ENCODE data around the gene ZSCAN32. TPM values are rescaled to one million over a fixed set of nuclear protein-coding genes. Genes with fewer than 3 reads are reported as not detected.

ZSCAN32 gene
- total RNA-seq, 1 experiment from 2014 or later = 18.9 TPM

GRCh38 chr16:3375680-3376079 lies 25.1 kb downstream of the ZSCAN32 start:
- DNase-seq (ENCODE audit: low read depth, low spot score) (no peak), ATAC-seq (no peak)
- Histone ChIP-seq H3K4me1 (ENCODE audit: control insufficient read depth, insufficient read depth, low read length) (no peaks in the 10 kb centered on the region), H3K27ac (ENCODE audit: low read length) (no peak overlapping the region), H3K36me3 (ENCODE audit: control insufficient read depth, insufficient read depth, low read length) (no peaks in the 10 kb centered on the region), H3K9me3 (ENCODE audit: control insufficient read depth, insufficient read depth, low read depth, low read length) (peaks cover 3% of the 10 kb centered on the region; the same call in 1 of the 2 replicates), H3K27me3 (ENCODE audit: control insufficient read depth, insufficient read depth, low read length) (no peaks in the 10 kb centered on the region), H3K4me3 (ENCODE audit: low read depth in 2 of 2, low read length in 2 of 2) (no peak overlapping the region)
- intact Hi-C loops (cut with micrococcal nuclease; ENCODE audit: unreplicated experiment) (no loop called here), in situ Hi-C loops (cut with HindIII; ENCODE audit: low pct_unique_long_range_greater_than_20kb, low sequenced_read_pairs) (no loop called here)
- TF ChIP-seq CTCF (IDR thresholded peaks at IDR 0.05) (no peak), SIN3A (IDR thresholded peaks at IDR 0.05; ENCODE audit: borderline replicate concordance, insufficient read depth, low read depth, low read length) (no peak), POLR2AphosphoS5 (IDR thresholded peaks at IDR 0.05; ENCODE audit: low read depth, low read length) (no peak), TCF7L2 (IDR thresholded peaks at IDR 0.05; ENCODE audit: low read depth, low read length) (no peak), REST (IDR thresholded peaks at IDR 0.05; ENCODE audit: insufficient read depth in 1 of 2, low read depth in 2 of 2, low read length in 1 of 2) (no peak)
- CTCF ChIA-PET = no interaction called here
- no TSS peak for BruUV-seq (replicated peaks)
- POLR2A ChIA-PET = no interaction called here

- no peak for ATAC-seq
- ChIA-PET POLR2A (no interaction called here), CTCF (no interaction called here)
- Histone ChIP-seq H3K4me3 (ENCODE audit: low read depth in 2 of 2, low read length in 2 of 2) (no peak overlapping the region), H3K9me3 (ENCODE audit: control insufficient read depth, insufficient read depth, low read depth, low read length) (no peaks in the 10 kb centered on the region; the same call in 1 of the 2 replicates), H3K27ac (ENCODE audit: low read length) (no peak overlapping the region), H3K27me3 (ENCODE audit: control insufficient read depth, insufficient read depth, low read length) (no peaks in the 10 kb centered on the region), H3K4me1 (ENCODE audit: control insufficient read depth, insufficient read depth, low read length) (no peaks in the 10 kb centered on the region), H3K36me3 (ENCODE audit: control insufficient read depth, insufficient read depth, low read length) (no peaks in the 10 kb centered on the region)
- in situ Hi-C loops (cut with HindIII; ENCODE audit: low pct_unique_long_range_greater_than_20kb, low sequenced_read_pairs) (no loop called here), intact Hi-C loops (cut with micrococcal nuclease; ENCODE audit: unreplicated experiment) (no loop called here)
- no peak for DNase-seq (ENCODE audit: low read depth, low spot score)
- BruUV-seq (replicated peaks) = no TSS peak
- TF ChIP-seq POLR2AphosphoS5 (IDR thresholded peaks at IDR 0.05; ENCODE audit: low read depth, low read length) (no peak), CTCF (IDR thresholded peaks at IDR 0.05) (no peak), REST (IDR thresholded peaks at IDR 0.05; ENCODE audit: insufficient read depth in 1 of 2, low read depth in 2 of 2, low read length in 1 of 2) (no peak), SIN3A (IDR thresholded peaks at IDR 0.05; ENCODE audit: borderline replicate concordance, insufficient read depth, low read depth, low read length) (no peak), TCF7L2 (IDR thresholded peaks at IDR 0.05; ENCODE audit: low read depth, low read length) (no peak)
These were observed 31.7 kb downstream of the ZSCAN32 start for GRCh38 chr16:3369073-3369472.

Measured in Panc1 (cell line).